Fibroblast of mammary gland (primary cell): ENCODE data around the gene PTTG1IP2.
A peak's percentile ranks its signal among the peaks of the same experiment; 100 is the strongest.

Experiments
- DNase-seq: peaks from one replicate; pipeline ENCODE4 v3.0.0-alpha.2; 2010; ENCODE audit warnings: low read depth
- H3K4me3 ChIP-seq: 2 replicates; pipeline ENCODE4 v1.5.1; 2011; ENCODE audit warnings: low read depth, mild to moderate bottlenecking, low read length, moderate library complexity; ENCODE audit not compliant: control insufficient read depth
- TF ChIP-seq, protein P1 (sequence below): conservative IDR thresholded peaks from 2 replicates; pipeline ENCODE4 v1.5.1; 2011; ENCODE audit warnings: low read depth, low read length, inconsistent platforms; ENCODE audit not compliant: control insufficient read depth, insufficient read depth

The PTTG1IP2 gene

DNA sequence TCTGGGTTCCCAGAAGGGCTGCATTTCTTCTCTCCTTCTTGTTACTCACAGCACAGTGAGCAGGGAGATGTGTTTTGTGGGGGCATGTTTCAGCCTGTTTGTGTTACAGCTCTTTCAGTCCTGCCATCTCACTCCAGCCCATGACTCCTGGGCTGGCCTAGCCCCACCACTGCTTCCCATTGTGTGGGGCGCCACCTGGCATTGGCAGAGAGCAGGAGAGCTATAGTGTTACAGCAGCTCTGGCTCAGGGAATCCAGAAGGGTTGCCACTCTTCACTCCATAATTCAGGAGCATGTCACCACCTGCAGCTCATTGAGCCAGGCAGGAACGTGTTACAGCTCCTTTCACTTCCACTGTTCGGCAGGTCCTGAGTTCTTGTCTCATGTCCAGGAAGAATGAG lies 36.2 kb upstream of the PTTG1IP2 start:
- no peak overlapping the region for H3K4me3 ChIP-seq
- no peak for DNase-seq
- TF ChIP-seq, protein P1, sequence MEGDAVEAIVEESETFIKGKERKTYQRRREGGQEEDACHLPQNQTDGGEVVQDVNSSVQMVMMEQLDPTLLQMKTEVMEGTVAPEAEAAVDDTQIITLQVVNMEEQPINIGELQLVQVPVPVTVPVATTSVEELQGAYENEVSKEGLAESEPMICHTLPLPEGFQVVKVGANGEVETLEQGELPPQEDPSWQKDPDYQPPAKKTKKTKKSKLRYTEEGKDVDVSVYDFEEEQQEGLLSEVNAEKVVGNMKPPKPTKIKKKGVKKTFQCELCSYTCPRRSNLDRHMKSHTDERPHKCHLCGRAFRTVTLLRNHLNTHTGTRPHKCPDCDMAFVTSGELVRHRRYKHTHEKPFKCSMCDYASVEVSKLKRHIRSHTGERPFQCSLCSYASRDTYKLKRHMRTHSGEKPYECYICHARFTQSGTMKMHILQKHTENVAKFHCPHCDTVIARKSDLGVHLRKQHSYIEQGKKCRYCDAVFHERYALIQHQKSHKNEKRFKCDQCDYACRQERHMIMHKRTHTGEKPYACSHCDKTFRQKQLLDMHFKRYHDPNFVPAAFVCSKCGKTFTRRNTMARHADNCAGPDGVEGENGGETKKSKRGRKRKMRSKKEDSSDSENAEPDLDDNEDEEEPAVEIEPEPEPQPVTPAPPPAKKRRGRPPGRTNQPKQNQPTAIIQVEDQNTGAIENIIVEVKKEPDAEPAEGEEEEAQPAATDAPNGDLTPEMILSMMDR: no peak

DNA sequence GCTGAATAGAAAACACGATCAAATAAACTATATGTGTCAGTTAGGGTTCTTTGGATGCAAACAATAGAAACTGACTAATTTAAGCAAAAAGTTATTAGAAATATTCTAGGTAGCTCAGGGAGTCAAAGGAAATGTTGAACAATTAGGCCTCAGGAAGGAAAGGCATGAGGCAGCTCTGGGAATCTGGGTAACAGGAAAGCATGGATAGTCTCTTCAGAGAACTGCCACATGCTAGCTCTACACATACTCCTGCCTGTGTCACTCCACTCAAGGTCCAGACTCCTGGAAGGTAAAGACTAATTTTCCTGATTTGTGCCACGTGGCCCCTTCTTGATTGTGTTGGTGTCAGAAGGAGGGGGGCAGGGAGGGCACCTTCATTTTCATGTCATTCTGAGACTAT lies 23.8 kb upstream of the PTTG1IP2 start:
- H3K4me3 ChIP-seq: no peak overlapping the region
- no peak for DNase-seq
- TF ChIP-seq, protein P1: no peak

DNA sequence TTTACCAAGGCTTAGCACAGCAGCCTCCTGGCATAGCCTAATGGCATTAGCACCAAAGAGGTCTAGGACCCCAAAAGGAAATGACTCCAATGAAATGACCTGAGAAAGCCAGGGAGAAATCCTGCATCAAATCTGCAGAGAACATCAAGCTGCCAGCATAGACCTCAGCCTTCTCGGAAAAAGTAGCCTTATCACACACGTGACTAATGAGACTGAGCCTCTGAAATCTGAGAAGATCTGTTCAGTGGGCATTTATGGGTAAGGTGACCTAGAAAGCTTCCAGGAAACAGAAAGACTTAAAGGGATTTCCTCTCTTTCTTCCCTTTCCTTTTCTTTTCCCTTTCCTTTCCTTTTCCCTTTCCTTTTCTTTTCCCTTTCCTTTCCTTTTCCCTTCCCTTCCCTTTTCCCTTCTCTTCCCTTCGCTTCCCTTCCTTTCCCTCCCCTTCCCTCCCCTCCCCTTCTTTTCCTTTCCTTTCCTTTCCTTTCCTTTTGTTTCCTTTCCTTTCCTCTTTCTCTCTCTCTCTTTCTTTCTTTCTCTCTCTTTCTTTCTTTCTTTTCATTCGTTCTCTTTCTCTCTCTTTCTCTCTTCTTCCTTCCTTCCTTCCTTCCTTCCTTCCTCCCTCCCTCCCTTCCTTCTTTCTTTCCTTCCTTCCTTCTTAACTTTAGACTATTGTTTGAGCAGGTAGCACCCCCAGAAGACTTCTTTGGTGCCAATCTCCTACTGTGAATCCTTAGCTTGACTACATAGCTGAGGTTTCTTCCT lies 23.1 kb upstream of the PTTG1IP2 start:
- TF ChIP-seq, protein P1: no peak
- no peak overlapping the region for H3K4me3 ChIP-seq
- DNase-seq: no peak

DNA sequence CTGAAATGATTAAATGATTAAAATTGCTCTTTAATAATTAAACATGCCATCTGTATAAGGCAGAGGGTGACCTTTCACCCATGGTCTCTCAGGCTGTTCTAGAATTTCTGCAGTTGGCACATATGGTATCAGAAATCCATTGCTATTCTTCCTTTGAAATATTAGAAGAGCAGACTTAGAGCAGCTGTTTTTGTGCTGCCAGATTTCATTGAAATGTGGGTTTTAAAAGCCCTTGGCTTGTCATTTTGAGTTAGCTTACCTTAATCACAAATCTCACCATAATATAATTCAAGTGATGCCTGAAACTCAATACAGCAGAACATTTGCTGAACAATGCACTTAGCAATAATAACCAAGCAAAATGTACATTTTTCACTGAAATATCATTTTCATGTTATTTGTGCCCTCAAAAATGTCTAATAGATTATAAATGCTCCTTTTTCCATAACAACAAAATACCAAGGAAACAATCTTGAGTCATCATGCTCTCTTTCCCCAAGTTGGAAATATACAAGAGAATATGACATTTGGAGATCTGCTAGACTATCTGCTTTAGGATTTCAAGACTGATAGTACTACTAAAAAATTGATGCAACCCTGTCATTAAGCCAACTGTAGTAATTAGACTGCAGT lies 16.1 kb upstream of the PTTG1IP2 start:
- no peak for DNase-seq
- TF ChIP-seq, protein P1: no peak
- H3K4me3 ChIP-seq: no peak overlapping the region

DNA sequence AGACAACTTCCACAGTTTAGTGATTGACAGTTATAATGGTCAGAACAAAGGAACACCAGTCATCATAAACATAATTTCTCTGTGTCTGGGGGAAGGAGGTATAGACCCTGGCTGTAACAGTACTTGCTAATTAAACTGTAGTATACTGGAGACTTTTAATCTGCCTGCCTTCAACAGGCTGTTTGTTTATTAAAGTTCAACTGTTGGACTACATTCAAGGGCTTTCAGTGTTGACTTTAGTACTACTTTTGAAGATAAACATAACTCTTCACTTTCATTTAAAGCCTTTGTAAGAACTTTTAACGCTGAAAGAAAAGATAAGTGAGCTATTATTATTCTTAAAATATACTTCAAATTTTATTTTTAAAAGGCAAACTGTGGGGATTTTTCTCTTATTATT lies 15.5 kb upstream of the PTTG1IP2 start:
- no peak overlapping the region for H3K4me3 ChIP-seq
- no peak for DNase-seq
- TF ChIP-seq, protein P1: no peak

DNA sequence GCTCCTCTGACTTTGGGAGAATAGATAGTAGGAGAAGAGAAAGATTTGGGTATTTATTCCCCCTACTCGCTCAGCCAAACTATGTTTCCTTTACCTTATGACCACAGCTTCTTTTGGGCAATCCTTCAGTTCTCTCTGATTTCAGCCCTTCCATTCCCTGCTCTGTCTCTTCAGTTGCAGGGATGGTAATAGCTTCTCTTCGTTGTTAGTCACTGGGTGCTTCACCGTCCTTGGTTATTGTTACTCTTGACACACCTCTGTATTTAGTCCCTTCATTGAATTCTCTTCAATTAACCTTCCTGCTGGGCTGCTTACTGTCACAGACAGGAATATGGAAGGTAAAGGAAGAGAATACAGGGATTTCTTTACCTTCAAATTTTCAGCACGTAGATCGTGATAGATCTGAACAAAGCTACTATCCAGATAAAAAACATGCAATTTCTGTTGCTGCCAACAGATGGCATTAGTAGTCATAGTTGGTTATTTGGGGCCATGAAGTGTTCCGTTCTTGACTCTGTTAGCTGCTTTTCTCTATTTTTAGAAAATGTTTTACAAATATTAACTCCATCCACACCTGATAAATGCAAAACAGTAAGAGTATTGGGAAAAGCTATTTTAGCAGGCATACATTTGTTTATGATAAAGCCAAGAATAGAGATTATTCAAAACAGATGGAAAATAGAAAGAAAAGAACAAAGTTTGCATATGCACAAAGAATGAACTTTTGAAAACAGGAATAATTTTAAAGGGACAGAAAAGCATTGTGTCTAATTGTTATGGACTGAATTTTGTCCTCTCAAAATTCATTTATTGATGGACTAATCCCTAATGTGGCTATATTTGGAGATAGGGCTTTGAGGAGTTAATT lies 14.0 kb upstream of the PTTG1IP2 start:
- peak overlapping the region; percentile 29 for H3K4me3 ChIP-seq
- TF ChIP-seq, protein P1: peak; percentile 78
- peak; percentile 60 for DNase-seq
